ENCODE data around the gene MYOZ3. TPM values are rescaled to one million over a fixed set of nuclear protein-coding genes. Genes with fewer than 3 reads are reported as not detected.

The MYOZ3 gene
- polyA plus RNA-seq, 1 donor, result 3.0 TPM

GRCh38 chr5:150706776-150707390 lies 45.8 kb downstream of the MYOZ3 start:
- Histone ChIP-seq H3K4me1 (ENCODE audit: control insufficient read depth, insufficient read depth, low read length) (no peaks in the 10 kb centered on the region), H3K27ac (ENCODE audit: low read length) (peak overlapping the region; percentile 21), H3K9me3 (ENCODE audit: control insufficient read depth, low read depth, low read length) (no peaks in the 10 kb centered on the region), H3K4me3 (ENCODE audit: low read length) (no peak overlapping the region), H3K27me3 (ENCODE audit: control insufficient read depth, insufficient read depth, low read length) (no peaks in the 10 kb centered on the region), H3K36me3 (ENCODE audit: control insufficient read depth, insufficient read depth, low read length) (peaks cover 34% of the 10 kb centered on the region)
- 0% methylated on average over 1 of the region's 4 CpGs for WGBS (ENCODE audit: insufficient coverage, low lambda C conversion rate)
- DNase-seq, result peak in 1 of 2 donors; percentile 30

DNA sequence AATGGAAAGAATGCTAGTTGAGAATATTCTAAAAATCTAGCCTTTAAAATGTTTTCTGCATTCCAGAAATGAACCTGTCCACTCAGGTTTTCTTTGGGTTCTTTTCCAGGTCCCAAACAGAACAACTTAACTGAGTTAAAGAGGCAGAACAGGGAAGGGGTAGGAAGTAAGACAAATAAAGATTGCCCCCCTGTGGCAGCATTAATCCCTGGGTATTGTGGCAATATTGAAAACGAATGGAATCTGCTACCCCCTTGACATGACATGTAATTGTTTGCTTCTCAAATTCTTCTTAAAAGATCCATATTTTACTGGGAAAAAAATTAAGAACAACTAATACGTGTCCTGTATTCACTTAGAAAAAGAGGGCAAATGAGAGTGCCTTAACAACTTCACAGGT lies 49.1 kb downstream of the MYOZ3 start:
- H3K27me3 ChIP-seq (ENCODE audit: control insufficient read depth, insufficient read depth, low read length), result no peaks in the 10 kb centered on the region
- no peak overlapping the region for H3K4me3 ChIP-seq (ENCODE audit: low read length)
- H3K9me3 ChIP-seq (ENCODE audit: control insufficient read depth, low read depth, low read length), result no peaks in the 10 kb centered on the region
- H3K27ac ChIP-seq (ENCODE audit: low read length), result no peak overlapping the region
- WGBS (ENCODE audit: insufficient coverage, low lambda C conversion rate), result 53% methylated on average over 2 of the region's 2 CpGs
- H3K36me3 ChIP-seq (ENCODE audit: control insufficient read depth, insufficient read depth, low read length), result peaks cover 50% of the 10 kb centered on the region
- no peaks in the 10 kb centered on the region for H3K4me1 ChIP-seq (ENCODE audit: control insufficient read depth, insufficient read depth, low read length)
- DNase-seq, result no peak

GRCh38 chr5:150723845-150724244 lies 62.8 kb downstream of the MYOZ3 start:
- no peak for DNase-seq
- Histone ChIP-seq H3K36me3 (ENCODE audit: control insufficient read depth, insufficient read depth, low read length) (peaks cover 58% of the 10 kb centered on the region), H3K4me1 (ENCODE audit: control insufficient read depth, insufficient read depth, low read length) (no peaks in the 10 kb centered on the region), H3K27ac (ENCODE audit: low read length) (no peak overlapping the region), H3K27me3 (ENCODE audit: control insufficient read depth, insufficient read depth, low read length) (no peaks in the 10 kb centered on the region), H3K4me3 (ENCODE audit: low read length) (no peak overlapping the region), H3K9me3 (ENCODE audit: control insufficient read depth, low read depth, low read length) (no peaks in the 10 kb centered on the region)
- WGBS (ENCODE audit: insufficient coverage, low lambda C conversion rate), result 91% methylated on average over 2 of the region's 2 CpGs

Other genes starting within 250 kb of the MYOZ3 start
- 742 TPM for gene CD74, start 248.3 kb upstream of the MYOZ3 start, polyA plus RNA-seq
- gene RPS14, start 211.5 kb upstream of the MYOZ3 start, polyA plus RNA-seq, result 2,545 TPM
- 45.4 TPM for gene NDST1, start 153.1 kb upstream of the MYOZ3 start, polyA plus RNA-seq
- gene SYNPO, start 20.6 kb upstream of the MYOZ3 start, polyA plus RNA-seq, result 46.7 TPM
- gene RBM22, start 39.8 kb downstream of the MYOZ3 start, polyA plus RNA-seq, result 54.8 TPM
- gene DCTN4, start 97.8 kb downstream of the MYOZ3 start, polyA plus RNA-seq, result 49.5 TPM
- 13.9 TPM for gene SMIM3, start 117.5 kb downstream of the MYOZ3 start, polyA plus RNA-seq
- gene IRGM, start 185.3 kb downstream of the MYOZ3 start, polyA plus RNA-seq, result 0.09 TPM
- 13.7 TPM for gene ZNF300, start 243.7 kb downstream of the MYOZ3 start, polyA plus RNA-seq

All from large intestine (tissue), 3 donors.